ENCODE data around the gene CHST11. TPM values are rescaled to one million over a fixed set of nuclear protein-coding genes. Genes with fewer than 3 reads are reported as not detected.

The CHST11 gene
- total and polyA plus RNA-seq, 9 of the 15 experiments (the other 6 are each of a cell fraction or from before 2014, with no cell fraction given): 2.3 to 38.7 (median 15.0) TPM

GRCh38 chr12:104671409-104672095, 214.8 kb downstream of the CHST11 start (continued):
- TF ChIP-seq SREBF1 (IDR thresholded peaks at IDR 0.05; ENCODE audit: borderline replicate concordance, low read depth, low read length) (no peak), GTF2F1 (IDR thresholded peaks at IDR 0.05; ENCODE audit: low read depth, low read length) (no peak), BMI1 (IDR thresholded peaks at IDR 0.05; ENCODE audit: low read length) (no peak), NFIX (CRISPR knock-in tag; IDR thresholded peaks at IDR 0.05; ENCODE audit: low read depth) (no peak), MAZ (CRISPR knock-in tag; conservative IDR thresholded peaks at IDR 0.05 in 1 of 2, IDR thresholded peaks at IDR 0.05 in 1 of 2) (no peak), ZNF77 (CRISPR knock-in tag; IDR thresholded peaks at IDR 0.05) (no peak), HLTF (IDR thresholded peaks at IDR 0.05) (no peak), HNRNPL (IDR thresholded peaks at IDR 0.05; ENCODE audit: low read depth, low read length) (no peak), SAP30 (IDR thresholded peaks at IDR 0.05; ENCODE audit: borderline replicate concordance, insufficient read depth, low read depth, low read length, poor library complexity, severe bottlenecking) (no peak), CREB3L1 (IDR thresholded peaks at IDR 0.05; ENCODE audit: borderline replicate concordance, low read depth) (no peak), PURB (CRISPR knock-in tag; IDR thresholded peaks at IDR 0.05; ENCODE audit: low read depth) (no peak), HDAC8 (tag; IDR thresholded peaks at IDR 0.05) (no peak), KDM5B (IDR thresholded peaks at IDR 0.05; ENCODE audit: insufficient replicate concordance, low read depth, low read length) (no peak), EHMT2 (IDR thresholded peaks at IDR 0.05) (0 out of 2 replicates have a peak, but pooled peaks have one; percentile 32), SMAD2 (IDR thresholded peaks at IDR 0.05; ENCODE audit: low read depth, low read length) (no peak), CCAR2 (IDR thresholded peaks at IDR 0.05; ENCODE audit: low read depth, low read length) (no peak), RBM17 (IDR thresholded peaks at IDR 0.05; ENCODE audit: borderline replicate concordance, low read depth, low read length) (no peak), EZH2 (IDR thresholded peaks at IDR 0.05; ENCODE audit: borderline replicate concordance, low read depth, low read length) (no peak), ZNF316 (IDR thresholded peaks at IDR 0.05) (peak; percentile 91), NEUROD1 (IDR thresholded peaks at IDR 0.05; ENCODE audit: borderline replicate concordance, low read depth, low read length, partially characterized antibody) (peak; percentile 30), SPI1 (IDR thresholded peaks at IDR 0.05; ENCODE audit: borderline replicate concordance, low read depth, low read length) (no peak), PTBP1 (IDR thresholded peaks at IDR 0.05; ENCODE audit: low read depth, low read length) (no peak), SMAD1 (IDR thresholded peaks at IDR 0.05; ENCODE audit: low read depth, low read length, partially characterized antibody) (no peak)
- TF ChIP-seq, protein P1, sequence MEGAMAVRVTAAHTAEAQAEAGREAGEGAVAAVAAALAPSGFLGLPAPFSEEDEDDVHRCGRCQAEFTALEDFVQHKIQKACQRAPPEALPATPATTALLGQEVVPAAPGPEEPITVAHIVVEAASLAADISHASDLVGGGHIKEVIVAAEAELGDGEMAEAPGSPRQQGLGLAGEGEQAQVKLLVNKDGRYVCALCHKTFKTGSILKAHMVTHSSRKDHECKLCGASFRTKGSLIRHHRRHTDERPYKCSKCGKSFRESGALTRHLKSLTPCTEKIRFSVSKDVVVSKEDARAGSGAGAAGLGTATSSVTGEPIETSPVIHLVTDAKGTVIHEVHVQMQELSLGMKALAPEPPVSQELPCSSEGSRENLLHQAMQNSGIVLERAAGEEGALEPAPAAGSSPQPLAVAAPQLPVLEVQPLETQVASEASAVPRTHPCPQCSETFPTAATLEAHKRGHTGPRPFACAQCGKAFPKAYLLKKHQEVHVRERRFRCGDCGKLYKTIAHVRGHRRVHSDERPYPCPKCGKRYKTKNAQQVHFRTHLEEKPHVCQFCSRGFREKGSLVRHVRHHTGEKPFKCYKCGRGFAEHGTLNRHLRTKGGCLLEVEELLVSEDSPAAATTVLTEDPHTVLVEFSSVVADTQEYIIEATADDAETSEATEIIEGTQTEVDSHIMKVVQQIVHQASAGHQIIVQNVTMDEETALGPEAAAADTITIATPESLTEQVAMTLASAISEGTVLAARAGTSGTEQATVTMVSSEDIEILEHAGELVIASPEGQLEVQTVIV (CRISPR knock-in tag; IDR thresholded peaks at IDR 0.05; ENCODE audit: borderline replicate concordance): no peak
